Measurements from ENCODE around the gene CD33.

- TF ChIP-seq KLF16 (IDR thresholded peaks at IDR 0.05), result no peak
- no peak for TF ChIP-seq TRIM28 (IDR thresholded peaks at IDR 0.05)
- no peak for TF ChIP-seq EGR1 (conservative IDR thresholded peaks at IDR 0.05)
- no peak for TF ChIP-seq CAMTA2 (CRISPR knock-in tag; conservative IDR thresholded peaks at IDR 0.05)
- no peak for TF ChIP-seq RAD21 (CRISPR knock-in tag; conservative IDR thresholded peaks at IDR 0.05 in 1 of 2, IDR thresholded peaks at IDR 0.05 in 1 of 2)
- no peak for TF ChIP-seq JUN (IDR thresholded peaks at IDR 0.05; ENCODE audit: borderline replicate concordance, low read depth, low read length)
- no peak for TF ChIP-seq JUN (CRISPR knock-in tag; IDR thresholded peaks at IDR 0.05; ENCODE audit: borderline replicate concordance)
- no peak for TF ChIP-seq NCOR1 (IDR thresholded peaks at IDR 0.05)
- TF ChIP-seq ZSCAN29 (IDR thresholded peaks at IDR 0.05), result no peak
- TF ChIP-seq DACH1 (IDR thresholded peaks at IDR 0.05; ENCODE audit: partially characterized antibody), result no peak
- no peak for TF ChIP-seq RBM17 (IDR thresholded peaks at IDR 0.05; ENCODE audit: borderline replicate concordance, low read depth, low read length)
- no peak for TF ChIP-seq ZNF12 (CRISPR knock-in tag; IDR thresholded peaks at IDR 0.05)
- no peak for TF ChIP-seq CTCF (IDR thresholded peaks at IDR 0.05 in 2 of 3, conservative IDR thresholded peaks at IDR 0.05 in 1 of 3; ENCODE audit: insufficient read depth in 2 of 3, low read depth in 1 of 3, low read length in 3 of 3)
- TF ChIP-seq SIN3A (IDR thresholded peaks at IDR 0.05; ENCODE audit: borderline replicate concordance in 2 of 2, control insufficient read depth in 1 of 2, low read depth in 2 of 2, low read length in 2 of 2), result no peak
- TF ChIP-seq MXI1 (IDR thresholded peaks at IDR 0.05; ENCODE audit: low read depth, low read length), result no peak
These were observed 36.7 kb upstream of the CD33 start for GRCh38 chr19:51188227-51188559.
